Sigmoid colon (tissue), 3 donors: ENCODE data around the gene EGF.

Source experiments
- CTCF ChIP-seq, 4 experiments: fragments of 450-650 bp in 3 of 4; fragments of 200-600 bp in 1 of 4; IDR thresholded peaks; one replicate each; pipeline ENCODE4 v1.5.1; 2016 to 2019; ENCODE audit warnings: antibody characterized with exemption in 4 of 4, mild to moderate bottlenecking in 3 of 4, moderate library complexity in 2 of 4
- POLR2A ChIP-seq, 2 donors: fragments of 450-650 bp; IDR thresholded peaks; one replicate each; pipeline ENCODE4 v1.6.1; 2016; ENCODE audit warnings: antibody characterized with exemption in 2 of 2, mild to moderate bottlenecking in 2 of 2, moderate library complexity in 2 of 2

- TF ChIP-seq CTCF (IDR thresholded peaks at IDR 0.05) (no peak), POLR2A (IDR thresholded peaks at IDR 0.05) (no peak)
These were observed 37.6 kb upstream of the EGF start for GRCh38 chr4:109875106-109875505.
